Spleen (tissue), 11 donors: Measurements from ENCODE around the gene CABLES1. TPM values are rescaled to one million over a fixed set of nuclear protein-coding genes. Genes with fewer than 3 reads are reported as not detected.
"Not testable (repeated sequence)": the region's sequence is repeated elsewhere in the genome, so short reads cannot be mapped to it uniquely, and the experiment has no call there.

ENCODE experiments used
- DNase-seq: peaks from one replicate; pipeline ENCODE4 v3.0.0-alpha.2; 2020
- H3K27ac ChIP-seq, 8 donors: fragments of 200-600 bp; sonication (generic) in 7 of 8; 1 replicate in 4 of 8; 2 replicates in 4 of 8; pipeline versions ENCODE4 v1.5.0 to v1.8.0; 2016 to 2021; ENCODE audit warnings: inconsistent platforms in 4 of 8, mild to moderate bottlenecking in 4 of 8, moderate library complexity in 1 of 8
- H3K27me3 ChIP-seq, 7 donors: fragments of 200-600 bp; sonication (generic) in 6 of 7; replicated peaks in 1 of 7; 1 replicate in 4 of 7; 2 replicates in 3 of 7; pipeline versions ENCODE4 v1.5.0 to v1.8.0; 2016 to 2021; ENCODE audit warnings: inconsistent platforms in 3 of 7, mild to moderate bottlenecking in 1 of 7
- H3K36me3 ChIP-seq, 6 donors: fragments of 200-600 bp; sonication (generic) in 5 of 6; 1 replicate in 4 of 6; 2 replicates in 2 of 6; pipeline versions ENCODE4 v1.5.0 to v1.8.0; 2016 to 2021; ENCODE audit warnings: inconsistent platforms in 2 of 6
- H3K4me1 ChIP-seq, 6 donors: fragments of 200-600 bp; sonication (generic) in 5 of 6; 1 replicate in 3 of 6; 2 replicates in 3 of 6; pipeline versions ENCODE4 v1.5.0 to v1.8.0; 2016 to 2021; ENCODE audit warnings: inconsistent platforms in 3 of 6
- H3K4me3 ChIP-seq, 8 donors: fragments of 200-600 bp; sonication (generic) in 7 of 8; 1 replicate in 4 of 8; 2 replicates in 4 of 8; pipeline versions ENCODE4 v1.5.0 to v1.8.0; 2016 to 2021; ENCODE audit warnings: inconsistent platforms in 4 of 8, mild to moderate bottlenecking in 4 of 8, moderate library complexity in 2 of 8
- H3K9me3 ChIP-seq, 8 donors: fragments of 200-600 bp; sonication (generic) in 7 of 8; 1 replicate in 4 of 8; 2 replicates in 4 of 8; pipeline versions ENCODE4 v1.5.0 to v1.8.0; 2016 to 2021; ENCODE audit warnings: inconsistent platforms in 4 of 8
- CTCF ChIP-seq, 11 experiments: fragments of 200-600 bp in 7 of 11; fragments of 450-650 bp in 4 of 11; sonication (generic) in 4 of 11; IDR thresholded peaks in 8 of 11; conservative IDR thresholded peaks in 3 of 11; 1 replicate in 7 of 11; 2 replicates in 4 of 11; pipeline versions ENCODE4 v1.4.0 to v1.8.0; 2016 to 2021; ENCODE audit warnings: antibody characterized with exemption in 11 of 11, inconsistent platforms in 4 of 11, mild to moderate bottlenecking in 1 of 11
- POLR2A ChIP-seq, 3 donors: fragments of 450-650 bp; IDR thresholded peaks; one replicate each; pipeline ENCODE4 v1.5.1; 2017; ENCODE audit warnings: antibody characterized with exemption in 3 of 3, mild to moderate bottlenecking in 1 of 3
- POLR2AphosphoS5 ChIP-seq, 3 donors: sonication (generic); formaldehyde crosslinking; IDR thresholded peaks; one replicate each; pipeline ENCODE4 v1.5.1; 2017; ENCODE audit warnings: antibody characterized with exemption in 3 of 3
- WGBS, 5 donors: extraction: QIAGEN DNeasy Blood & Tissue Kit in 3 of 5; methylation state at CpG; one replicate each; pipeline versions ENCODE4 v1.1.5 to v1.1.7; 2013 to 2018; 5-methylcytosine and 5-hydroxymethylcytosine counted together
- intact Hi-C: fragments of 100-400 bp; cut with DNase I; formaldehyde crosslinking; loops from one replicate; pipeline ENCODE4 v1.15.0; 2023; ENCODE audit warnings: low total_unique reads
- polyA plus RNA-seq, 3 donors: library from polyadenylated mRNA; stranded (reverse); fragments of 200-250 nt; gene quantifications; one replicate each; pipeline ENCODE4 v1.2.1, GENCODE V29; 2013
- total RNA-seq, 7 donors: library from RNA; depleted of rRNA in 3 of 7; stranded (reverse); fragments of >200 nt in 3 of 7; fragmentation: NEBNext Ultra II Directional in 4 of 7; extraction: Animal tissue kit (Norgen Biotek cat#: 25700) in 4 of 7; gene quantifications; one replicate each; pipeline versions ENCODE4 v1.1.0 to v1.2.1, GENCODE V29; 2016 to 2021
- donor health status: healthy with polysubstance abuse.
- donor health status: DM: no; HTN: no; CAD: no; lungs with moderate emphysema.
- donor health status: DM: no; HTN: no; CAD: no.
- donor health status: Bipolar disorder and iron deficiency.
- donor health status: healthy.
- donor health status: DM: no; HTN: no; CAD: no.
- donor health status: DM: yes; HTN: yes; CAD: no.

The CABLES1 gene
- total and polyA plus RNA-seq, 10 donors, result 1.7 to 18.7 (median 6.0) TPM

- no peak overlapping the region for H3K27ac ChIP-seq
These were observed 39.8 kb upstream of the CABLES1 start for GRCh38 chr18:23095463-23095862.

GRCh38 chr18:23097016-23097415 is 38.3 kb upstream of the CABLES1 start:
- H3K36me3 ChIP-seq, H3K9me3 ChIP-seq, H3K27ac ChIP-seq, intact Hi-C loops, H3K4me3 ChIP-seq, H3K27me3 ChIP-seq, H3K4me1 ChIP-seq: not testable (repeated sequence)
- DNase-seq, result peak; percentile 17
- 87 to 96% (median 91%) methylated on average over 8 of the region's 8 CpGs for WGBS, 5 donors

More at GRCh38 chr18:23095463-23095862, 39.8 kb upstream of the CABLES1 start:
- H3K27me3 ChIP-seq, result no peaks in the 10 kb centered on the region
- 84 to 94% (median 91%) methylated on average over 6 of the region's 6 CpGs for WGBS, 5 donors
- intact Hi-C loops, result no loop called here
- no peak for TF ChIP-seq CTCF (IDR thresholded peaks at IDR 0.05 in 8 of 11, conservative IDR thresholded peaks at IDR 0.05 in 3 of 11)
- TF ChIP-seq POLR2AphosphoS5 (IDR thresholded peaks at IDR 0.05), result no peak
- TF ChIP-seq POLR2A (IDR thresholded peaks at IDR 0.05), result no peak
- no peak for DNase-seq
- no peak overlapping the region for H3K4me3 ChIP-seq
- H3K9me3 ChIP-seq, result no peaks in the 10 kb centered on the region
- no peaks in the 10 kb centered on the region for H3K36me3 ChIP-seq
- H3K4me1 ChIP-seq, result peaks cover 7 to 17% (median 11%) of the 10 kb centered on the region in 6 donors

GRCh38 chr18:23099621-23100020 is 35.7 kb upstream of the CABLES1 start:
- TF ChIP-seq CTCF (IDR thresholded peaks at IDR 0.05 in 8 of 11, conservative IDR thresholded peaks at IDR 0.05 in 3 of 11), result no peak
- no peak for TF ChIP-seq POLR2AphosphoS5 (IDR thresholded peaks at IDR 0.05)
- TF ChIP-seq POLR2A (IDR thresholded peaks at IDR 0.05), result no peak
- intact Hi-C loops, result no loop called here
- no peaks in the 10 kb centered on the region for H3K4me1 ChIP-seq
- H3K27me3 ChIP-seq, result no peaks in the 10 kb centered on the region
- DNase-seq, result peak; percentile 20
- H3K27ac ChIP-seq, result no peak overlapping the region
- H3K9me3 ChIP-seq, result no peaks in the 10 kb centered on the region
- H3K36me3 ChIP-seq, result no peaks in the 10 kb centered on the region
- WGBS, 5 donors, result 91 to 97% (median 94%) methylated on average over 5 of the region's 5 CpGs
- H3K4me3 ChIP-seq, result no peak overlapping the region

GRCh38 chr18:23101861-23102432 is 33.3 kb upstream of the CABLES1 start:
- WGBS, 5 donors, result 81 to 90% (median 87%) methylated on average over 12 of the region's 12 CpGs
- TF ChIP-seq POLR2A (IDR thresholded peaks at IDR 0.05) (no peak), POLR2AphosphoS5 (IDR thresholded peaks at IDR 0.05) (no peak), CTCF (IDR thresholded peaks at IDR 0.05 in 8 of 11, conservative IDR thresholded peaks at IDR 0.05 in 3 of 11) (no peak)
- H3K27me3 ChIP-seq, result no peaks in the 10 kb centered on the region
- no peaks in the 10 kb centered on the region for H3K36me3 ChIP-seq
- no peak overlapping the region for H3K4me3 ChIP-seq
- DNase-seq, result peak; percentile 28
- intact Hi-C loops, result no loop called here
- H3K9me3 ChIP-seq, result no peaks in the 10 kb centered on the region
- peaks cover 0 to 8% (median 0%) of the 10 kb centered on the region in 6 donors for H3K4me1 ChIP-seq
- no peak overlapping the region for H3K27ac ChIP-seq
